NCI-H226 (cell line): ENCODE data around the gene SIDT1.

ENCODE experiments used
- DNase-seq: peaks from one replicate; pipeline ENCODE4 v3.0.0-alpha.2; 2015

The SIDT1 gene

GRCh38 chr3:113638910-113639309 lies 106.6 kb downstream of the SIDT1 start:
- no peak for DNase-seq

GRCh38 chr3:113643583-113643982 lies 111.2 kb downstream of the SIDT1 start:
- no peak for DNase-seq

GRCh38 chr3:113648524-113648923 lies 116.2 kb downstream of the SIDT1 start:
- no peak for DNase-seq

GRCh38 chr3:113649174-113649845 lies 117.0 kb downstream of the SIDT1 start:
- no peak for DNase-seq

- no peak for DNase-seq
Observed at GRCh38 chr3:113654310-113654709, 122.0 kb downstream of the SIDT1 start.

- no peak for DNase-seq
Observed at GRCh38 chr3:113654851-113655250, 122.5 kb downstream of the SIDT1 start.

- no peak for DNase-seq
Observed at GRCh38 chr3:113658107-113658506, 125.8 kb downstream of the SIDT1 start.

GRCh38 chr3:113659101-113659541 lies 126.8 kb downstream of the SIDT1 start:
- no peak for DNase-seq

- no peak for DNase-seq
Observed at GRCh38 chr3:113659996-113660395, 127.6 kb downstream of the SIDT1 start.

GRCh38 chr3:113660458-113660857 lies 128.1 kb downstream of the SIDT1 start:
- no peak for DNase-seq

GRCh38 chr3:113660896-113661295 lies 128.5 kb downstream of the SIDT1 start:
- DNase-seq, result no peak

GRCh38 chr3:113662824-113663223 lies 130.5 kb downstream of the SIDT1 start:
- DNase-seq, result no peak

GRCh38 chr3:113663324-113663750 lies 131.0 kb downstream of the SIDT1 start:
- no peak for DNase-seq

GRCh38 chr3:113663761-113664160 lies 131.4 kb downstream of the SIDT1 start:
- no peak for DNase-seq

GRCh38 chr3:113664523-113665094 lies 132.3 kb downstream of the SIDT1 start:
- DNase-seq, result no peak

- DNase-seq, result no peak
Observed at GRCh38 chr3:113668015-113668414, 135.7 kb downstream of the SIDT1 start.

- DNase-seq, result no peak
Observed at GRCh38 chr3:113673593-113673992, 141.2 kb downstream of the SIDT1 start.

- no peak for DNase-seq
Observed at GRCh38 chr3:113676261-113676660, 143.9 kb downstream of the SIDT1 start.

- DNase-seq, result no peak
Observed at GRCh38 chr3:113677737-113678136, 145.4 kb downstream of the SIDT1 start.

- no peak for DNase-seq
Observed at GRCh38 chr3:113678773-113679172, 146.4 kb downstream of the SIDT1 start.
